Calu3 (cell line): ENCODE results near the gene NT5C3A. TPM values are rescaled to one million over a fixed set of nuclear protein-coding genes. Genes with fewer than 3 reads are reported as not detected.

ENCODE experiments used
- BruUV-seq: library from RNA; stranded (reverse); fragments of 400-500 nt; replicated peaks from 2 replicates; lab custom pipeline; 2021; lab: Mats Ljungman, UMichigan
- CTCF ChIA-PET: fragments of 300-600 bp; sonication (Branson Sonifier 250); formaldehyde crosslinking; loops from one replicate; lab custom pipeline; 2022; ENCODE audit warnings: antibody characterized with exemption; lab: Charles Lee
- DNase-seq: peaks from one replicate; pipeline ENCODE4 v3.0.0; 2022
- H3K27ac Mint-ChIP-seq: one replicate; pipeline ENCODE4 v1.8.0; 2022; ENCODE audit warnings: mixed read lengths; ENCODE audit not compliant: unreplicated experiment
- H3K27me3 Mint-ChIP-seq: one replicate; pipeline ENCODE4 v1.8.0; 2022; ENCODE audit warnings: mixed read lengths; ENCODE audit not compliant: unreplicated experiment
- H3K36me3 Mint-ChIP-seq: one replicate; pipeline ENCODE4 v1.8.0; 2022; ENCODE audit warnings: mild to moderate bottlenecking, moderate library complexity, mixed read lengths; ENCODE audit not compliant: insufficient read depth, unreplicated experiment
- H3K4me1 Mint-ChIP-seq: one replicate; pipeline ENCODE4 v1.8.0; 2022; ENCODE audit warnings: mild to moderate bottlenecking, low read depth, mixed read lengths; ENCODE audit not compliant: unreplicated experiment
- H3K4me3 Mint-ChIP-seq: one replicate; pipeline ENCODE4 v1.8.0; 2022; ENCODE audit warnings: mild to moderate bottlenecking, low read depth, moderate library complexity, mixed read lengths; ENCODE audit not compliant: unreplicated experiment
- H3K9me3 Mint-ChIP-seq: one replicate; pipeline ENCODE4 v1.8.0; 2022; ENCODE audit warnings: low read depth, mixed read lengths; ENCODE audit not compliant: unreplicated experiment
- intact Hi-C: fragments of 100-400 bp; cut with micrococcal nuclease; formaldehyde crosslinking; loops from one replicate; pipeline ENCODE4 v1.10.0; 2022; ENCODE audit not compliant: unreplicated experiment
- total RNA-seq: library from RNA; stranded (reverse); gene quantifications from 2 replicates; pipeline ENCODE4 v1.2.3, GENCODE V29; 2022
- TF ChIP-seq, protein P1 (sequence below): fragments of 200-600 bp; IDR thresholded peaks from one replicate; pipeline ENCODE4 v1.8.0; 2022; ENCODE audit warnings: antibody characterized with exemption; ENCODE audit not compliant: unreplicated experiment

NT5C3A gene
- total RNA-seq, 1 experiment from 2014 or later: 77.7 TPM

DNA sequence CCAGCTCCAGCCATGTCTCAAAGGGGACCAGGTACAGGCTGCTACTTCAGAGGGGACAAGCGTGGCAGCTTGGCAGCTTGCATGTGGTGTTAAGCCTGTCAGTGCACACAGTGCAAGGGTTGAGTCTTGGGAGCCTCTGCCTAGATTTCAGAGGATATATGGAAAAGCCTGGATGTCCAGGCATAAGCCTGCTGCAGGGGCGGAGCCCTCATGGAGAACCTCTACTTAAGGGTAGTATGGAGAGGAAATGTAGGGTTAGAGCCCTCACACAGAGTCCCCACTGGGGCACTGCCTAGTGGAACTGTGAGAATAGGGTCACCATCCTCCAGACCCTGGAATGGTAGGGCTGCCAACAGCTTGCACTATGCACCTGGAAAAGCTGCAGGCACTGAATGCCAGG lies 7.7 kb upstream of the NT5C3A start:
- TF ChIP-seq, protein P1, sequence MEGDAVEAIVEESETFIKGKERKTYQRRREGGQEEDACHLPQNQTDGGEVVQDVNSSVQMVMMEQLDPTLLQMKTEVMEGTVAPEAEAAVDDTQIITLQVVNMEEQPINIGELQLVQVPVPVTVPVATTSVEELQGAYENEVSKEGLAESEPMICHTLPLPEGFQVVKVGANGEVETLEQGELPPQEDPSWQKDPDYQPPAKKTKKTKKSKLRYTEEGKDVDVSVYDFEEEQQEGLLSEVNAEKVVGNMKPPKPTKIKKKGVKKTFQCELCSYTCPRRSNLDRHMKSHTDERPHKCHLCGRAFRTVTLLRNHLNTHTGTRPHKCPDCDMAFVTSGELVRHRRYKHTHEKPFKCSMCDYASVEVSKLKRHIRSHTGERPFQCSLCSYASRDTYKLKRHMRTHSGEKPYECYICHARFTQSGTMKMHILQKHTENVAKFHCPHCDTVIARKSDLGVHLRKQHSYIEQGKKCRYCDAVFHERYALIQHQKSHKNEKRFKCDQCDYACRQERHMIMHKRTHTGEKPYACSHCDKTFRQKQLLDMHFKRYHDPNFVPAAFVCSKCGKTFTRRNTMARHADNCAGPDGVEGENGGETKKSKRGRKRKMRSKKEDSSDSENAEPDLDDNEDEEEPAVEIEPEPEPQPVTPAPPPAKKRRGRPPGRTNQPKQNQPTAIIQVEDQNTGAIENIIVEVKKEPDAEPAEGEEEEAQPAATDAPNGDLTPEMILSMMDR: no peak
- H3K27ac Mint-ChIP-seq: no peak overlapping the region
- H3K4me1 Mint-ChIP-seq: no peaks in the 10 kb centered on the region
- no peaks in the 10 kb centered on the region for H3K36me3 Mint-ChIP-seq
- BruUV-seq: no TSS peak
- no peak overlapping the region for H3K4me3 Mint-ChIP-seq
- H3K9me3 Mint-ChIP-seq: peaks cover 8% of the 10 kb centered on the region
- CTCF ChIA-PET: no interaction called here
- no peak for DNase-seq
- no peaks in the 10 kb centered on the region for H3K27me3 Mint-ChIP-seq
- intact Hi-C loops: no loop called here

DNA sequence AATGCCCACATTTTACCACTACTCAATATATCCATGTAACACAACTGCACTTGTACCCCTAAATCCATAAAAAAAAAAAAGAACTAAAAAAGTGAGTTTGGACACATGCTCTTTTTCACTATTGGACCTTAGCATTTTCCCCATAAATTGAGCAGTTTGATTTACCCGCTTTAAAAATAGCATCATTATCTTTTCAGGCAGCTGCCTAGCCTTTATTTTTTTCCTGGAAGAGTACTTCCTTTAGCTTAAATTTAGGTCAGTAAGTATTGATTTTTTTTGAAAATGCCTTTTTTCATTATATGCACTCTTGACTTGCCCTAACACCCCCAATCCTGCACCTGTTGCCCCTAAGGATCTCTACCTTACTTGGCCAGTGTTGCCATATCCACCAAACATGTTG lies 5.3 kb upstream of the NT5C3A start:
- BruUV-seq: no TSS peak
- DNase-seq: no peak
- intact Hi-C loops: no loop called here
- Mint-ChIP-seq H3K27ac (no peak overlapping the region), H3K36me3 (peaks cover 6% of the 10 kb centered on the region), H3K9me3 (peaks cover 13% of the 10 kb centered on the region), H3K27me3 (no peaks in the 10 kb centered on the region), H3K4me3 (no peak overlapping the region), H3K4me1 (no peaks in the 10 kb centered on the region)
- TF ChIP-seq, protein P1: no peak
- CTCF ChIA-PET: interaction anchor here (0.6 kb wide), 1 partner anchor 162 kb away, joined by 4 read pairs; no protein-coding TSS in a partner anchor

DNA sequence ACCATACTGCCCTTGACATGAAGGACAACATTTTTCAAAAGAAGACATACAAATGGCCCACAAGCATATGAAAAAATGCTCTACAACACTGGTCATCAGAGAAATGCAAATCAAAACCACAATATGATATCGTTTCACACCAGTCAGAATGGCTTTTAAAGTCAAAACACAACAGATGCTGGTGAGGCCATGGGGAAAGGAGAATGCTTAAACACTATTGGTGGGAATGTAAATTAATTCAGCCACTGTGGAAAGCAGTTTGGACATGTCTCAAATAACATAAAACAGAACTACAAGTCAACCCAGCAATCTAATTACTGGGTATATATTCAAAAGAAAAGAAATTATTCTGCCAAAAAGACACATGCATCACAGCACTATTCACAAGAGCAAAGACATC lies 4.2 kb upstream of the NT5C3A start:
- CTCF ChIA-PET: no interaction called here
- TF ChIP-seq, protein P1: no peak

DNA sequence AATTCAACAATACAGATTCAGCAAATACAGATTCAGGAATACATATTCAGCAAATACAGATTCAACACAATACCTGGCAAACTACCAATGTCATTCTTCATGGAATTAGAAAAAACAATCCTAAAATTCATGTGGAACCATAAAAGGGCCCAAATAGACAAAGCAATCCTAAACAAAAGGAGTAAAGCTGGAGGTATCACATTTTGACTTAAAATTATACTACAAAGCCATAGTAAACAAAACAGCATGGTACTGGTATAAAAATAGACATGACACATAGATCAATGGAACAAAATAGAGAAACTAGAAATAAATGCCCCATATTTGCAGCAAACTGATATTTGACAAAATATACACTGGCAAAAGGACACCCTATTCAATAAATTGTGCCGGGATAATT lies 3.4 kb upstream of the NT5C3A start:
- no peak overlapping the region for H3K4me3 Mint-ChIP-seq
- DNase-seq: no peak
- TF ChIP-seq, protein P1: no peak
- H3K27me3 Mint-ChIP-seq: no peaks in the 10 kb centered on the region
- BruUV-seq: no TSS peak
- CTCF ChIA-PET: interaction anchor here (0.7 kb wide), 2 partner anchors 26 to 1343 kb away, joined by 3 to 4 read pairs; no protein-coding TSS in a partner anchor
- peaks cover 10% of the 10 kb centered on the region for H3K9me3 Mint-ChIP-seq
- intact Hi-C loops: no loop called here
- no peak overlapping the region for H3K27ac Mint-ChIP-seq
- H3K4me1 Mint-ChIP-seq: no peaks in the 10 kb centered on the region
- peaks cover 23% of the 10 kb centered on the region for H3K36me3 Mint-ChIP-seq

More for the DNA sequence above, 4.2 kb upstream of the NT5C3A start:
- DNase-seq: no peak
- Mint-ChIP-seq H3K4me3 (no peak overlapping the region), H3K27me3 (no peaks in the 10 kb centered on the region), H3K36me3 (peaks cover 18% of the 10 kb centered on the region), H3K9me3 (peaks cover 13% of the 10 kb centered on the region), H3K4me1 (no peaks in the 10 kb centered on the region), H3K27ac (no peak overlapping the region)
- BruUV-seq: no TSS peak
- intact Hi-C loops: no loop called here
